Renal cortex interstitium (tissue), 11 donors: Measurements from ENCODE around the gene ACSBG1. TPM values are rescaled to one million over a fixed set of nuclear protein-coding genes. Genes with fewer than 3 reads are reported as not detected.

Experiments used
- DNase-seq, 11 donors: peaks; one replicate each; pipeline ENCODE4 v3.0.0-alpha.2; 2013; ENCODE audit warnings: low read depth in 9 of 11, low spot score in 4 of 11; ENCODE audit errors: extremely low read depth in 1 of 11
- polyA plus RNA-seq, 3 donors: library from polyadenylated mRNA; unstranded; fragments of 120-200 nt; gene quantifications; one replicate each; pipeline ENCODE4 v1.2.1, GENCODE V29; 2013; ENCODE audit not compliant: insufficient read length in 3 of 3

ACSBG1 gene
- polyA plus RNA-seq, 3 donors, result 1.1 to 1.7 (median 1.5) TPM

- DNase-seq, result no peak
These were observed 26.6 kb downstream of the ACSBG1 start for GRCh38 chr15:78207641-78208340.

DNA sequence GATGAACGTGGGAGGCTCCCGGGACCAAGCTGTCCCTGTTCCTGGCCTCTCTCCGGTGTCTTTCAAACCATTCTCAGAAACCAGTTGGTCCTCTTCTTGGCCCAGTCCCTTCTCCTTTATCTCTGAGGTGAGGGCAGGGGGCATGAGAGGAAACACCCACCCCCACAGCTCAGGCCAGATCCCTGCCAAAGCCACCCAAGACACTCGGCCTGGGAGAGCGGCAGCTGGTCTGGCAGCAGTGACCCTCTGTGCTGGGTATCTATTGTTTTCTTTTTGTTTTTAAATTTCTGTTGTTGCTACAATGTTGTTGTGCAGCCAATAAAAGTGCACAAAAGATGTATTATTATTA, 27.3 kb downstream of the ACSBG1 start:
- no peak for DNase-seq

GRCh38 chr15:78206326-78207109, 27.8 kb downstream of the ACSBG1 start:
- no peak for DNase-seq

GRCh38 chr15:78205856-78206255, 28.5 kb downstream of the ACSBG1 start:
- DNase-seq, result no peak

- no peak for DNase-seq
These were observed 29.0 kb downstream of the ACSBG1 start for GRCh38 chr15:78205337-78205736.

- DNase-seq, result peak in 4 of 11 donors; percentile 33 to 66 (median 40)
These were observed 29.7 kb downstream of the ACSBG1 start for GRCh38 chr15:78204351-78205309.

GRCh38 chr15:78203346-78204225, 30.8 kb downstream of the ACSBG1 start:
- DNase-seq, result no peak

DNA sequence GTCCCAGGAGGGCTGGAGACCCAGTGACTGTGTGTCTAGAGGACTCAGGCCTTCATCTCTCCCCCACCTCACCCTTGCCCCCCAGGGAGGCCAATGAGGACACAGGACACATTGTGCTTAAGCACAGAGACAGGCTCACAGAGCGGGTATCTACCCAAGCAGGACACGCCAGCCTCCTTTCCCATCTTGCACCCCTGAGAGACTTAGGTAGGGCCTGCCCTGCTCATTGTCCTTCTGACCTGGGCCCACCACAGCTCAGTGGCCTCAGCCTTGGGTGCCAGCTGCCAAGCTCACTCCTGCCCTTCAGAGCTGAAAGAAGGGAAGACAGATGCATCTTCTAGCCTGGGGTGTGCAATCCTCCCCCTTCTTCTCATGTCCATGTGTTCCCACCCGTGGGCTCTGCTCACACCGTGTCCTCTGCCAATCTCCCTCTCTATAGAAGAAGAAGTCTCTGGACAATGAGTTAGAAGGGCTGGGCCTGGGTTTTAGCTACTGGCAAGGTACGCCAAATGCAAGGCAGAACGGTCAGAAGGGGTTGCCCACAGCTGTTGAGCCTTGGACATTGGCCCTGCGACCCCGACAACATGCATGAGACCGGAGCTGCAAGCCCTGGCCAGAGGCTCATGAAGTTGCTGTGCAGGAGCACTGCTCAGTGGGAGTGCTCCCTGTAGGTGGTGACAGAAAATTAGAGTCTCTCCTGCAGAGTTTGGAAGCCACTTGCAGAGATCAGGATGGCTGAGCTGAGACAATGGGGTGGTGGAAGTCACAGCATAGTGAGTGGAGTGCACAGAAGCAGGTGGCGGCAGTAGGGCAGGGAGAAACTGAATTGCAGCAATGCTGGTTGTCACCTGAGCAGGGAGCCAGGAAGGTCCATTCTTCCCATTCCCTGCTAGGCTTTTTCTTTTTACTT, 32.8 kb downstream of the ACSBG1 start:
- no peak for DNase-seq

- DNase-seq, result no peak
These were observed 34.0 kb downstream of the ACSBG1 start for GRCh38 chr15:78200276-78200930.

GRCh38 chr15:78197632-78198031, 36.7 kb downstream of the ACSBG1 start:
- DNase-seq, result no peak

GRCh38 chr15:78195735-78196201, 38.6 kb downstream of the ACSBG1 start:
- peak in 1 of 11 donors; percentile 12 for DNase-seq

DNA sequence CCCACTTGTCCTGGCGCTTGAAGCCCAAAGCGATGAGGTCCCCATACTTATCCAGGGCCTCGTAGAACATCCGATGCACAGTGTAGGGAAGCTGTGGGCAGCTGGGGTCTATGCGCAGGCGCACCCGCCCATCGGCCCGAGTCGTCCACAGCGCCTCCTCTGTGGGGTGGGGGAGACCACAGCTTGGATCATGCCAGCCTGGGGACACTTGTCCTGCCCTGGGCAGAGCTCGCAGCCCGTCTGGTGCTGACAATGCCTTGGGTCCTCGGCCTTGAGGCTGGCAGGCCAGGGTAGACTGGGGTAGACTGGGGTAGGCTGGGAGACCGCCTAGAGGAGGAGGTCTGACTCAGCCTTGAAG, 39.8 kb downstream of the ACSBG1 start:
- DNase-seq, result no peak

DNA sequence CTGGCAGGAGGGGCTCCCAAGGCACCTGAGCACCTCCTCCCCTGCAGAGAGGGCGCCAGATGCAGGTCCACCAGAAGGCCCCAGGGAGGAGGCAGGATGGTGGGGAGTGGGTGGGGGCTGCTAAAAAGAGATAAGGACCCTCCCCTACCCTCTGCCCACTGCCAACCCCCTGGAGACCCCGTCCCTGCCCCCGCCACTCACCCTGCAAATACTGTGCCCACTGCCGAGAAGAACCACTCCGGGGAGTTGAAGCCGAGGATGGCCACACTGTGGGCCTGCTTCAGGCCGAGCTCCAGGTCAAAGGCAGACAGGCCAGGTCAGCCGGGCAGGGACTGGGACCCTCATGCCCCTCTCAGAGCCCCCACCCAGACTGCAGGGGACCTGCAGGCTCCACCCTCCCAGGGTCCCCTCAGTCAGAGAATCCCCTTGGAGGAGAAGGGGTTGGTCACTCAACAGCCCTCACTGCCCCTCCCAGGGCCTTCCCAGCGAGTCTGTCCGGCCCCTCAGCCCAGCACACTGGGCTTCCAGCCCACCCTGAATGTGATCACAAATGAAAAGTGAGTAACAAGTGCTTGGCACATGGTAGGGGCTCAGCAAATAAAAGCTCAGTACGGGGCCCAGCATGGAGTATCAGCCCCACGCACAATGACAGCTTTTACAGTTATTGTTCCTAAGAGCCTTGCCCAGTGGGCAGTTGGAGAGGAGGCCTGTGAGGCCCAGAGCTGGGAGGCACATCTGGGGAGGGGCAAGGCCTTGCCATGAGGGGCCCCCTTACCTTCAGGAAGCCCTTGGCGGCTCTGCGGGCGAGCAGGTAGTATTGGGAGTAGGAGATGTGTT, 40.4 kb downstream of the ACSBG1 start:
- DNase-seq, result no peak

GRCh38 chr15:78192826-78193594, 41.4 kb downstream of the ACSBG1 start:
- no peak for DNase-seq

DNA sequence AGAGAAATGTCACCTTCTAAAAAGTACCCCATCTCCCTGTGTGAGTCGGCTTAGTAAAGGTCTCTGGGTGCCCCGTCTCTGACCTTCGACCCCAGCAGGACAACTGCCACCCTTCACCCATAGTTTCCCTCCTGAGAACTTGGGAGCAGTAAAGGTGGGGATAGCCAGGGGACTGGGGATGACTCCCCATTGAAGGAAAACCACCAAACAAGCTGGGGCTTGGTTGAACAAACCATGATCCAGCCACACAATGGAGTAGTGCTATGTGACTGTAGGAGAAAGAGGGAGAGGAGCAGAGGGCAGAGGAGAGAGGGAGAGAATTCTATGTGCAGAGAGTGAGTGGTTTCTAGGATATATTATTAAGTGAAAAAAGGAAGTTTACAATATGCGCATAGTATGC, 51.5 kb downstream of the ACSBG1 start:
- no peak for DNase-seq

- no peak for DNase-seq
These were observed 52.0 kb downstream of the ACSBG1 start for GRCh38 chr15:78182336-78182700.
